B cell (primary cell): ENCODE measurements around the gene CCDC183. TPM values are rescaled to one million over a fixed set of nuclear protein-coding genes. Genes with fewer than 3 reads are reported as not detected.

Experiments used
- ATAC-seq: fragments of 200-7000 bp; cut with Tn5 transposase; one replicate; pipeline ENCODE4 v1.10.0; 2021; ENCODE audit warnings: low read depth, mild to moderate bottlenecking, moderate number of reproducible peaks, moderate library complexity
- CTCF ChIA-PET: fragments of 350-600 bp; sonication (Branson Sonifier 250); formaldehyde crosslinking; loops from one replicate; lab custom pipeline; 2021; ENCODE audit warnings: antibody characterized with exemption, inconsistent platforms; lab: Charles Lee
- POLR2A ChIA-PET: fragments of 350-600 bp; sonication (Branson Sonifier 250); formaldehyde crosslinking; loops from one replicate; lab custom pipeline; 2021; ENCODE audit warnings: antibody characterized with exemption; lab: Charles Lee
- DNase-seq: peaks from one replicate; pipeline ENCODE4 v3.0.0; 2013
- H2AFZ ChIP-seq: 2 replicates; pipeline ENCODE4 v1.6.1; 2012; ENCODE audit warnings: mild to moderate bottlenecking, low read depth, low read length; ENCODE audit not compliant: insufficient read depth, poor library complexity, severe bottlenecking
- H3K27ac ChIP-seq, 2 donors: 1 replicate in 1 of 2; 2 replicates in 1 of 2; pipeline ENCODE4 v1.5.1; 2012 to 2013; ENCODE audit warnings: low read length in 2 of 2, mild to moderate bottlenecking in 2 of 2, moderate library complexity in 1 of 2
- H3K27me3 ChIP-seq, 4 experiments: fragments of 200-600 bp in 1 of 4; sonication (generic) in 1 of 4; replicated peaks in 1 of 4; 1 replicate in 2 of 4; 2 replicates in 2 of 4; pipeline versions ENCODE4 v1.6.1 to v1.7.0; 2013 to 2016; ENCODE audit warnings: low read length in 3 of 4, mild to moderate bottlenecking in 2 of 4, mixed read lengths in 1 of 4, moderate library complexity in 1 of 4; ENCODE audit not compliant: insufficient read depth in 4 of 4, control insufficient read depth in 3 of 4; ENCODE audit errors: control extremely low read depth in 1 of 4
- H3K36me3 ChIP-seq, 2 experiments: replicated peaks in 1 of 2; 1 replicate in 1 of 2; 2 replicates in 1 of 2; pipeline versions ENCODE4 v1.6.1 to v1.7.1; 2013; ENCODE audit warnings: low read length in 1 of 2; ENCODE audit not compliant: insufficient read depth in 2 of 2, control insufficient read depth in 1 of 2; ENCODE audit errors: control extremely low read depth in 1 of 2, extremely low read depth in 1 of 2
- H3K4me1 ChIP-seq, 2 donors: fragments of 200-600 bp in 1 of 2; sonication (generic) in 1 of 2; 1 replicate in 1 of 2; 2 replicates in 1 of 2; pipeline versions ENCODE4 v1.5.1 to v1.6.1; 2013 to 2017; ENCODE audit warnings: low read length in 2 of 2; ENCODE audit not compliant: control insufficient read depth in 2 of 2, insufficient read depth in 2 of 2
- H3K4me2 ChIP-seq: replicated peaks from 2 replicates; pipeline ENCODE3; 2012; ENCODE audit warnings: mild to moderate bottlenecking, low read depth, low read length; ENCODE audit not compliant: poor library complexity, severe bottlenecking
- H3K4me3 ChIP-seq, 5 experiments: fragments of 200-600 bp in 1 of 5; sonication (generic) in 1 of 5; 1 replicate in 3 of 5; 2 replicates in 2 of 5; pipeline versions ENCODE4 v1.5.1 to v1.7.0; 2011 to 2016; ENCODE audit warnings: low read length in 4 of 5, mild to moderate bottlenecking in 4 of 5, low read depth in 2 of 5, control low read depth in 1 of 5, moderate library complexity in 1 of 5; ENCODE audit not compliant: insufficient read depth in 1 of 5; ENCODE audit errors: control extremely low read depth in 1 of 5, extremely low read depth in 1 of 5
- H3K79me2 ChIP-seq: fragments of 200-600 bp; sonication (generic); one replicate; pipeline ENCODE4 v1.6.0; 2016; ENCODE audit warnings: low read length; ENCODE audit not compliant: control insufficient read depth, insufficient read depth
- H3K9ac ChIP-seq: fragments of 200-600 bp; sonication (generic); 2 replicates; pipeline ENCODE4 v1.6.1; 2017; ENCODE audit warnings: mild to moderate bottlenecking, low read length, moderate library complexity
- H3K9me3 ChIP-seq, 3 donors: one replicate each; pipeline versions ENCODE4 v1.6.1 to v1.7.1; 2013; ENCODE audit warnings: low read length in 2 of 3; ENCODE audit not compliant: control insufficient read depth in 2 of 3, insufficient read depth in 1 of 3; ENCODE audit errors: control extremely low read depth in 1 of 3
- H4K20me1 ChIP-seq: 2 replicates; pipeline ENCODE4 v1.6.0; 2012; ENCODE audit warnings: mild to moderate bottlenecking, low read length; ENCODE audit not compliant: insufficient read depth, control insufficient read depth, poor library complexity, severe bottlenecking
- H3K27ac Mint-ChIP-seq: one replicate; pipeline ENCODE4 v1.8.0; 2021; ENCODE audit warnings: mixed read lengths
- H3K27me3 Mint-ChIP-seq: one replicate; pipeline ENCODE4 v1.8.0; 2021; ENCODE audit warnings: mixed read lengths
- H3K4me1 Mint-ChIP-seq: one replicate; pipeline ENCODE4 v1.8.0; 2021; ENCODE audit warnings: mixed read lengths
- H3K4me3 Mint-ChIP-seq: one replicate; pipeline ENCODE4 v1.8.0; 2021; ENCODE audit warnings: mixed read lengths
- H3K9me3 Mint-ChIP-seq: one replicate; pipeline ENCODE4 v1.8.0; 2022; ENCODE audit warnings: mixed read lengths; ENCODE audit not compliant: insufficient read depth
- EZH2 ChIP-seq: IDR thresholded peaks from 2 replicates; pipeline ENCODE4 v1.6.1; 2012; ENCODE audit warnings: borderline replicate concordance, low read depth, mild to moderate bottlenecking, moderate library complexity, low read length; ENCODE audit not compliant: insufficient read depth, poor library complexity, severe bottlenecking
- WGBS: methylation state at CpG from one replicate; pipeline ENCODE4 v1.1.5; 2013; ENCODE audit warnings: missing lambda C conversion rate; ENCODE audit not compliant: insufficient coverage; 5-methylcytosine and 5-hydroxymethylcytosine counted together
- intact Hi-C: fragments of 100-400 bp; cut with micrococcal nuclease; formaldehyde crosslinking; loops from one replicate; pipeline ENCODE4 v1.10.0; 2022
- polyA plus RNA-seq: library from polyadenylated mRNA; depleted of rRNA; stranded (reverse); fragments of >200 nt; gene quantifications from 2 replicates; pipeline ENCODE4 v1.2.3, GENCODE V29; 2012
- total RNA-seq, 2 donors: library from RNA; stranded (reverse); fragments of 120-200 nt in 1 of 2; gene quantifications; 1 replicate in 1 of 2; 2 replicates in 1 of 2; pipeline versions ENCODE4 v1.2.3 to v1.2.4, GENCODE V29; 2013 to 2022
- TF ChIP-seq, protein P1 (sequence below): fragments of 200-600 bp; IDR thresholded peaks from one replicate; pipeline ENCODE4 v1.8.0; 2022; ENCODE audit warnings: antibody characterized with exemption, mild to moderate bottlenecking

CCDC183 gene
- total and polyA plus RNA-seq, 2 donors (not counting 1 experiment from before 2014, with no cell fraction given): 1.8 to 4.9 TPM

DNA sequence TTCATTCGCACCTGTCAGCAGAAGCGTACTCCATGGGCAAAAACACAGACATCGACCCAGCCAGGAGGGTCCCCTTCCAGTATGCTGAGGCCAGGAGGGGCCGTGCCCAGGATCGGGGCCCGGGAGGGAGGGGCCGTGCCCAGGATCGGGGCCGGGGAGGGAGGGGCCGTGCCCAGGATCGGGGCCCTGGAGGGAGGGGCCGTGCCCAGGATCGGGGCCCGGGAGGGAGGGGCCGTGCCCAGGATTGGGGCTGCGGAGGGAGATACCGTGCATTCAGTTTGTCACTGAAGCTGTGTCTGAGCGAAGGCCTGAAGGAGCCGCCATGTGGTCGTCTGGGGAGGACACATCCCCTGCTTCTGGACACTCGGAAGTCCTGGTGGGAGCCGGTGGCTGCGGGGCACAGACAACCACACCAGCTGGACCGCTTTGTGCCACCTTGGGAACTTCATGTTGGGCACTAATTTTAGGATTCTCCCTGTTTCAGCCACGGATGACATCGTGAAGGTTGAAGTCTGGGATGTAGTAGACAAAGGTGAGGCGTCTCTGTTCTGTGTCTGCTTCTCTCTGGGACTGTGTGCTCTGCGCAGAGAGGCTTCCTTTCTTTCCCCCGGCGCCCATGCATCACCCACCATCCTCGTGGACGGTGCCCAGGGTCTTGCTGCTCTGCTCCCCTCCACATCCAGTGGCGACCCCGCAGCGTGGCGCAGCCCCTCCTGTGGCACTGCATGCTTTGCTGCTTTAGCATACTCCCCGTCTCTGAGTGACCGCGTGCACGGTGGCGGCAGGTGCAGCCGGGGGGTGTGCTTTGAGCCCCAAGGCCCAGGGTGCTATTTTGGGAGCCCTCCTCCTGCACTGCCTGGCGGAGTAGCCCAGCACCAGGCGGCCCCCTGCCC lies 29.4 kb downstream of the CCDC183 start:
- Histone ChIP-seq H3K79me2 (no peaks in the 10 kb centered on the region), H3K27ac (no peak overlapping the region), H3K9me3 (no peaks in the 10 kb centered on the region), H2AFZ (no peak overlapping the region), H3K4me3 (no peak overlapping the region), H3K4me2 (no peak overlapping the region), H3K27me3 (no peaks in the 10 kb centered on the region), H4K20me1 (peaks cover 22% of the 10 kb centered on the region), H3K36me3 (peaks cover 2 to 40% of the 10 kb centered on the region in 2 experiments), H3K4me1 (peaks cover 0 to 4% of the 10 kb centered on the region in 2 donors), H3K9ac (no peak overlapping the region)
- ChIA-PET POLR2A (no interaction called here), CTCF (interaction anchor here (1.2 kb wide), 1 partner anchor 9 kb away, joined by 5 read pairs; no protein-coding TSS in a partner anchor)
- 96% methylated on average over 42 of the region's 44 CpGs for WGBS
- H3K4me3 Mint-ChIP-seq: no peak overlapping the region
- H3K27me3 Mint-ChIP-seq: no peaks in the 10 kb centered on the region
- DNase-seq (no peak), ATAC-seq (no peak)
- H3K4me1 Mint-ChIP-seq: peaks cover 5% of the 10 kb centered on the region
- intact Hi-C loops: no loop called here
- TF ChIP-seq, protein P1, sequence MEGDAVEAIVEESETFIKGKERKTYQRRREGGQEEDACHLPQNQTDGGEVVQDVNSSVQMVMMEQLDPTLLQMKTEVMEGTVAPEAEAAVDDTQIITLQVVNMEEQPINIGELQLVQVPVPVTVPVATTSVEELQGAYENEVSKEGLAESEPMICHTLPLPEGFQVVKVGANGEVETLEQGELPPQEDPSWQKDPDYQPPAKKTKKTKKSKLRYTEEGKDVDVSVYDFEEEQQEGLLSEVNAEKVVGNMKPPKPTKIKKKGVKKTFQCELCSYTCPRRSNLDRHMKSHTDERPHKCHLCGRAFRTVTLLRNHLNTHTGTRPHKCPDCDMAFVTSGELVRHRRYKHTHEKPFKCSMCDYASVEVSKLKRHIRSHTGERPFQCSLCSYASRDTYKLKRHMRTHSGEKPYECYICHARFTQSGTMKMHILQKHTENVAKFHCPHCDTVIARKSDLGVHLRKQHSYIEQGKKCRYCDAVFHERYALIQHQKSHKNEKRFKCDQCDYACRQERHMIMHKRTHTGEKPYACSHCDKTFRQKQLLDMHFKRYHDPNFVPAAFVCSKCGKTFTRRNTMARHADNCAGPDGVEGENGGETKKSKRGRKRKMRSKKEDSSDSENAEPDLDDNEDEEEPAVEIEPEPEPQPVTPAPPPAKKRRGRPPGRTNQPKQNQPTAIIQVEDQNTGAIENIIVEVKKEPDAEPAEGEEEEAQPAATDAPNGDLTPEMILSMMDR: no peak
- no peak for TF ChIP-seq EZH2
- no peaks in the 10 kb centered on the region for H3K9me3 Mint-ChIP-seq
- no peak overlapping the region for H3K27ac Mint-ChIP-seq

DNA sequence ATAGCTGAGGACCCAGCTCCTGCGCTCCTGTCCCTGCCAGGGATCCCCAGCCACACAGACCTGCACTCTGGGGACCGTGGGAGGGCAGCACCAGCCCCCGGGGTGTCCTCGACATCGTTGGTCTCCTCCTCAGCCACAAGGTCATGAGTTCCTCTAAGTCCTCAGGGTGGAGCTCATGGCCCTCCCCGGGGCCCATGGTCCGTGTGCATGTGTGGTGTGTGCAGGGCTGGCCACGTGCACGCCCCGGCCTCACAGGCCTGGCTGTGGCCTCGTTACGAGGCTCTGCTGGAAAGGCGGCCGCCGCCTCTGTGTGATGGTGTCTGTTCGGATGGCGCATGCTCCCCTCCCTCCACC lies 30.0 kb downstream of the CCDC183 start:
- H3K4me2 ChIP-seq: no peak overlapping the region
- H3K79me2 ChIP-seq: no peaks in the 10 kb centered on the region
- DNase-seq (no peak), ATAC-seq (no peak)
- H2AFZ ChIP-seq: no peak overlapping the region
- no peak overlapping the region for H3K4me3 Mint-ChIP-seq
- peaks cover 22% of the 10 kb centered on the region for H4K20me1 ChIP-seq
- H3K27ac Mint-ChIP-seq: no peak overlapping the region
- H3K4me3 ChIP-seq: no peak overlapping the region
- no peak overlapping the region for H3K9ac ChIP-seq
- TF ChIP-seq, protein P1: no peak
- TF ChIP-seq EZH2: no peak
- peaks cover 0 to under 1% of the 10 kb centered on the region in 2 donors for H3K4me1 ChIP-seq
- no peaks in the 10 kb centered on the region for H3K27me3 Mint-ChIP-seq
- POLR2A ChIA-PET: no interaction called here
- no peak overlapping the region for H3K27ac ChIP-seq
- H3K9me3 Mint-ChIP-seq: no peaks in the 10 kb centered on the region
- H3K9me3 ChIP-seq: no peaks in the 10 kb centered on the region
- CTCF ChIA-PET: interaction anchor here (1.2 kb wide), 1 partner anchor 9 kb away, joined by 5 read pairs; no protein-coding TSS in a partner anchor
- intact Hi-C loops: no loop called here
- peaks cover under 1% of the 10 kb centered on the region for H3K4me1 Mint-ChIP-seq
- H3K36me3 ChIP-seq: peaks cover 2 to 46% of the 10 kb centered on the region in 2 experiments
- H3K27me3 ChIP-seq: no peaks in the 10 kb centered on the region
- 95% methylated on average over 17 of the region's 17 CpGs for WGBS
